ENCODE measurements around the gene NPC1. TPM values are rescaled to one million over a fixed set of nuclear protein-coding genes. Genes with fewer than 3 reads are reported as not detected.

The NPC1 gene
- total and polyA plus RNA-seq, 8 donors, result 7.6 to 219 (median 59.3) TPM

DNA sequence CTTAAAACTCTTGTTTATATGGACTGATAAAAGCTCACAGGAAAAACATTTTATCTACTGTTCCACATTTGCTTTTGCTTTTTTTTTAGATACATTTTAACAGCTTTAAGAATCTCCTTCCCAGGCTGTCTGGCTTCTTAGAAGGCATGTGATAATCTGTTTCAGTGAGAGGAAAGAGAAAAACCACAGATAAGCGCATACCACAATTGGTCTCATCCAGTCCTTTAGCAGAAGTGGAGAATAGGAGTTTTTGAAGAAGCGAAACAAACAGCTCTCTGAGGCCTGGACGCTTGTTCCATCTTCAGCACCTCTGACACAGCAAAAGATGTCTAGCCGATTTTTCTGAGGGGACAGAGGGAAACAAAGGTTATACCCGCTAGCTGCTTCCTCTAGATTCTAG lies 45.4 kb downstream of the NPC1 start:
- H3K27me3 ChIP-seq, result no peaks in the 10 kb centered on the region
- WGBS, 5 donors, result 54 to 85% (median 77%) methylated on average over 5 of the region's 5 CpGs
- no peaks in the 10 kb centered on the region for H3K9me3 ChIP-seq
- H3K27ac ChIP-seq, result peak overlapping the region in 1 of 5 donors; percentile 49
- no peak overlapping the region for H3K4me3 ChIP-seq
- intact Hi-C loops (cut with DNase I; ENCODE audit: low total_unique reads), result no loop called here
- peak in 1 of 2 donors; percentile 26 for DNase-seq
- H3K4me1 ChIP-seq, result peaks cover 0 to 6% (median 5%) of the 10 kb centered on the region in 4 donors
- H3K36me3 ChIP-seq, result peaks cover 83 to 100% (median 100%) of the 10 kb centered on the region in 4 donors
- TF ChIP-seq CTCF (IDR thresholded peaks at IDR 0.05) (no peak), EP300 (IDR thresholded peaks at IDR 0.05) (no peak), POLR2AphosphoS5 (IDR thresholded peaks at IDR 0.05) (no peak), POLR2A (IDR thresholded peaks at IDR 0.05) (no peak)

GRCh38 chr18:23539911-23540525 lies 46.3 kb downstream of the NPC1 start:
- WGBS, 5 donors, result 84 to 90% (median 87%) methylated on average over 9 of the region's 9 CpGs
- H3K27me3 ChIP-seq, result no peaks in the 10 kb centered on the region
- peaks cover 0 to 6% (median under 1%) of the 10 kb centered on the region in 4 donors for H3K4me1 ChIP-seq
- DNase-seq, result no peak
- no peak overlapping the region for H3K4me3 ChIP-seq
- no peak for TF ChIP-seq POLR2A (IDR thresholded peaks at IDR 0.05)
- no peak for TF ChIP-seq EP300 (IDR thresholded peaks at IDR 0.05)
- no peak for TF ChIP-seq CTCF (IDR thresholded peaks at IDR 0.05)
- peak overlapping the region in 1 of 5 donors; percentile 49 for H3K27ac ChIP-seq
- no peaks in the 10 kb centered on the region for H3K9me3 ChIP-seq
- H3K36me3 ChIP-seq, result peaks cover 87 to 100% (median 100%) of the 10 kb centered on the region in 4 donors
- intact Hi-C loops (cut with DNase I; ENCODE audit: low total_unique reads), result no loop called here

- WGBS, 5 donors, result 81 to 93% (median 83%) methylated on average over 9 of the region's 9 CpGs
- Histone ChIP-seq H3K27ac (no peak overlapping the region), H3K4me3 (no peak overlapping the region), H3K4me1 (peaks cover 0 to 6% (median 0%) of the 10 kb centered on the region in 4 donors), H3K9me3 (no peaks in the 10 kb centered on the region), H3K36me3 (peaks cover 87 to 100% (median 100%) of the 10 kb centered on the region in 4 donors), H3K27me3 (no peaks in the 10 kb centered on the region)
- no peak for TF ChIP-seq POLR2A (IDR thresholded peaks at IDR 0.05)
- TF ChIP-seq CTCF (IDR thresholded peaks at IDR 0.05), result no peak
- no peak for TF ChIP-seq EP300 (IDR thresholded peaks at IDR 0.05)
- no peak for TF ChIP-seq POLR2AphosphoS5 (IDR thresholded peaks at IDR 0.05)
- DNase-seq, result no peak
- intact Hi-C loops (cut with DNase I; ENCODE audit: low total_unique reads), result no loop called here
Measured at GRCh38 chr18:23539296-23539695, 47.0 kb downstream of the NPC1 start.

GRCh38 chr18:23538870-23539269 lies 47.4 kb downstream of the NPC1 start:
- Histone ChIP-seq H3K27me3 (no peaks in the 10 kb centered on the region), H3K4me3 (no peak overlapping the region), H3K36me3 (peaks cover 87 to 100% (median 100%) of the 10 kb centered on the region in 4 donors), H3K9me3 (no peaks in the 10 kb centered on the region), H3K27ac (no peak overlapping the region), H3K4me1 (peaks cover 0 to 6% (median 0%) of the 10 kb centered on the region in 4 donors)
- TF ChIP-seq POLR2AphosphoS5 (IDR thresholded peaks at IDR 0.05) (no peak), CTCF (IDR thresholded peaks at IDR 0.05) (no peak), POLR2A (IDR thresholded peaks at IDR 0.05) (no peak), EP300 (IDR thresholded peaks at IDR 0.05) (no peak)
- DNase-seq, result no peak
- 74 to 82% (median 81%) methylated on average over 6 of the region's 6 CpGs for WGBS, 5 donors
- intact Hi-C loops (cut with DNase I; ENCODE audit: low total_unique reads), result no loop called here

Data from stomach (tissue), 9 donors.